ENCODE results near the gene FBRS. TPM values are rescaled to one million over a fixed set of nuclear protein-coding genes. Genes with fewer than 3 reads are reported as not detected.
"Not testable (repeated sequence)": the region's sequence is repeated elsewhere in the genome, so short reads cannot be mapped to it uniquely, and the experiment has no call there.

The FBRS gene
- total RNA-seq, 4 donors from 2014 or later = 22.0 to 34.8 (median 28.0) TPM

GRCh38 chr16:30700971-30701370 is 42.7 kb downstream of the FBRS start:
- ATAC-seq = no peak
- no peak overlapping the region for H3K4me3 ChIP-seq
- intact Hi-C loops (cut with DNase I; ENCODE audit: low total_unique reads) = no loop called here
- in situ Hi-C loops (cut with MboI; ENCODE audit: low sequenced_read_pairs in 4 of 4) = no loop called here
- TF ChIP-seq POLR2A (IDR thresholded peaks at IDR 0.05) (no peak), CTCF (IDR thresholded peaks at IDR 0.05 in 4 of 5, conservative IDR thresholded peaks at IDR 0.05 in 1 of 5) (no peak)
- H3K27ac ChIP-seq = peak overlapping the region in 1 of 4 donors; percentile 100
- H3K36me3 ChIP-seq = peaks cover 0 to 63% of the 10 kb centered on the region in 2 donors
- H3K4me1 ChIP-seq = peaks cover 26 to 28% of the 10 kb centered on the region in 2 donors
- H3K9me3 ChIP-seq = no peaks in the 10 kb centered on the region
- H3K27me3 ChIP-seq = no peaks in the 10 kb centered on the region
- DNase-seq = no peak

- H3K27ac ChIP-seq; H3K4me3 ChIP-seq; in situ Hi-C loops (cut with MboI; ENCODE audit: low sequenced_read_pairs in 4 of 4); H3K9me3 ChIP-seq; H3K27me3 ChIP-seq; ATAC-seq; intact Hi-C loops (cut with DNase I; ENCODE audit: low total_unique reads); DNase-seq: not testable (repeated sequence)
- peaks cover 2 to 84% of the 10 kb centered on the region in 2 donors for H3K36me3 ChIP-seq
- H3K4me1 ChIP-seq = peaks cover 20 to 21% of the 10 kb centered on the region in 2 donors
These were observed 44.8 kb downstream of the FBRS start for GRCh38 chr16:30703071-30703470.

GRCh38 chr16:30703971-30704370 is 45.7 kb downstream of the FBRS start:
- H3K9me3 ChIP-seq = no peaks in the 10 kb centered on the region

GRCh38 chr16:30706046-30706445 is 47.8 kb downstream of the FBRS start:
- ATAC-seq (no peak), DNase-seq (no peak)
- TF ChIP-seq POLR2A (IDR thresholded peaks at IDR 0.05) (no peak), CTCF (IDR thresholded peaks at IDR 0.05 in 4 of 5, conservative IDR thresholded peaks at IDR 0.05 in 1 of 5) (no peak)
- Histone ChIP-seq H3K4me3 (no peak overlapping the region), H3K9me3 (no peaks in the 10 kb centered on the region), H3K27ac (no peak overlapping the region), H3K4me1 (peaks cover under 1 to 3% of the 10 kb centered on the region in 2 donors), H3K36me3 (peaks cover 6 to 98% of the 10 kb centered on the region in 2 donors), H3K27me3 (no peaks in the 10 kb centered on the region)
- in situ Hi-C loops (cut with MboI; ENCODE audit: low sequenced_read_pairs in 4 of 4) = no loop called here
- intact Hi-C loops (cut with DNase I; ENCODE audit: low total_unique reads) = no loop called here

More at GRCh38 chr16:30703971-30704370, 45.7 kb downstream of the FBRS start:
- intact Hi-C loops (cut with DNase I; ENCODE audit: low total_unique reads) (no loop called here), in situ Hi-C loops (cut with MboI; ENCODE audit: low sequenced_read_pairs in 4 of 4) (no loop called here)
- no peak overlapping the region for H3K4me3 ChIP-seq
- no peak for ATAC-seq
- DNase-seq = no peak
- TF ChIP-seq POLR2A (IDR thresholded peaks at IDR 0.05) (no peak), CTCF (IDR thresholded peaks at IDR 0.05 in 4 of 5, conservative IDR thresholded peaks at IDR 0.05 in 1 of 5) (no peak)
- no peaks in the 10 kb centered on the region for H3K27me3 ChIP-seq
- peaks cover 20 to 21% of the 10 kb centered on the region in 2 donors for H3K4me1 ChIP-seq
- H3K36me3 ChIP-seq = peaks cover 2 to 93% of the 10 kb centered on the region in 2 donors
- H3K27ac ChIP-seq = no peak overlapping the region

GRCh38 chr16:30710971-30711370 is 52.7 kb downstream of the FBRS start:
- Histone ChIP-seq H3K27me3 (no peaks in the 10 kb centered on the region), H3K9me3 (no peaks in the 10 kb centered on the region), H3K4me1 (no peaks in the 10 kb centered on the region), H3K4me3 (no peak overlapping the region), H3K36me3 (peaks cover 9 to 100% of the 10 kb centered on the region in 2 donors), H3K27ac (no peak overlapping the region)
- intact Hi-C loops (cut with DNase I; ENCODE audit: low total_unique reads) = no loop called here
- ATAC-seq (no peak), DNase-seq (no peak)
- in situ Hi-C loops (cut with MboI; ENCODE audit: low sequenced_read_pairs in 4 of 4) = no loop called here
- TF ChIP-seq CTCF (IDR thresholded peaks at IDR 0.05 in 4 of 5, conservative IDR thresholded peaks at IDR 0.05 in 1 of 5) (no peak), POLR2A (IDR thresholded peaks at IDR 0.05) (no peak)
